Activated CD8-positive, alpha-beta memory T cell treated with anti-CD3 and anti-CD28 coated beads for 36 hours (primary cell): ENCODE data around the gene LOC101059915.

Experiments
- CTCF ChIA-PET: fragments of 350-600 bp; sonication (Branson Sonifier 250); formaldehyde crosslinking; loops from one replicate; lab custom pipeline; 2021; ENCODE audit warnings: antibody characterized with exemption; lab: Charles Lee
- POLR2A ChIA-PET: fragments of 350-600 bp; sonication (Branson Sonifier 250); formaldehyde crosslinking; loops from one replicate; lab custom pipeline; 2021; ENCODE audit warnings: antibody characterized with exemption; lab: Charles Lee

The LOC101059915 gene

DNA sequence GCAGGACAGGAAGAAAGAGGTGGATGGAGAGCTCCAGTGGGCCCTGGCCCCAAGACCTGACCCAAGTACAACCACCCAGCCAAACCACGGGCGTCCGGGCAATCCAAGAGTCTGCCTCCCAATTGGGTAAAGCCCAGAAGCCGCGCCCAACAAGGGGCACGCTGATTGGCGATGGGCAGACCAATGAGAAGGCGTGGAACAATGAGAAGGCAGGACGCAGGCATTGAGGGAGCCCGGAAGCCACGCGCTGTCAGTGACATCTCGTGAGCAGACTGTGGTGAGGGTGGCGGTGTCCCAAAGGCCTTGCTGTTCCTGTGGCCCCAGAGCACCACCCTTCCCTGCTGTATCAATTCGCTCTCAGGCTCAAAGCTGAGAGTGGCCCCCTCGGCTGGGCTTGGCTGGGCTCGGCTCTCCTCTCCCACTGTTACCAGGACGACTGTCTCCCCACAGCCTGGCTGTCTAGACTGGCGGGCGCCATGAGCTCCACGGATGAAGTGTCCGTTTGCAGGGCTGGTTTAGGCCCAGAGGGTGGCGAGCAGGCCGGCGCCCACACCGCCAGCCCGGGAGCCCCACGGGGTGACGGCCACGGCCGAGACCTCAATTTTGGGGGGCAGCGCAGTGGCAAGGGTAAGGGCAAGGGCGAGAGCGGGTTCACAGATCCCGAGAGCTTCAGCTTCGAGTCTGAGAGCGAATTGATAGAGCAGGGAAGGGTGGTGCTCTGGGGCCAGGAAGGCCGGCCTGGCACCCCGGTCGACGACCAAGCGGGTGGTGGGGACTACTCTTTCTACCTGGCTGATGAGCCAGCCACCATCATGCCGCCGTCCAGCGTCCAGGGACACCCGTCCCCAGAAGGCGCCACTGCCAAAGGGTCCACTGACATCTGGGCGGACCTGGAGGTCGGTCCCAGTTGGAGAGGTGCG lies at the start of gene LOC101059915:
Gene LOC101059915 (plus strand): TSS at position 219 of the 920 bp plus-strand sequence.
- ChIA-PET CTCF (interaction anchor here (0.5 to 1.2 kb wide), 2 partner anchors 120 to 192 kb away, joined by 3 read pairs; no protein-coding TSS in a partner anchor), POLR2A (no interaction called here)

DNA sequence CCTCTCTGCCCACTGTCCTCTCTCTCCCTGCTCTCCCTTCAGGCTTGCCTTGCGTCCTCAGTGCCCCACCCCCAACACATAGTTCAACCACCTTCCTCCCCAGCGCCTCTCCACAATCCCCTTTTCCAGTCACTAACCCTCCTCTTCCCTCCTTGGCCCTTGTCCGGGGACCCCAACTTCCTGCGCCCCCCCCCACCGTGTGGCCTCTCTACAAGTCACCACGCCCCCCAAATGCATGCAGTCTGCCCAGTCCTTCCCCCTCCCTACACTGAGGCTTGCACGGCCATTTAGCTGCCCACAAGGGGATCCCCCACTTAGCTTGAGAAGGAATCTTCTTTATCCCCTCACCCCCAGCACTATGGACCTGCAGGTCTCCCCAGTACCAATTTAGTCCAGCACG lies 49.6 kb upstream of the LOC101059915 start:
- ChIA-PET CTCF (interaction anchor here (1.8 kb wide), 1 partner anchor 21 kb away, joined by 7 read pairs; no protein-coding TSS in a partner anchor), POLR2A (interaction anchor here (1.4 to 4.0 kb wide), 3 partner anchors 20 to 85 kb away, joined by 6 to 22 read pairs (median 6); partner anchors contain the start of gene OGT)

DNA sequence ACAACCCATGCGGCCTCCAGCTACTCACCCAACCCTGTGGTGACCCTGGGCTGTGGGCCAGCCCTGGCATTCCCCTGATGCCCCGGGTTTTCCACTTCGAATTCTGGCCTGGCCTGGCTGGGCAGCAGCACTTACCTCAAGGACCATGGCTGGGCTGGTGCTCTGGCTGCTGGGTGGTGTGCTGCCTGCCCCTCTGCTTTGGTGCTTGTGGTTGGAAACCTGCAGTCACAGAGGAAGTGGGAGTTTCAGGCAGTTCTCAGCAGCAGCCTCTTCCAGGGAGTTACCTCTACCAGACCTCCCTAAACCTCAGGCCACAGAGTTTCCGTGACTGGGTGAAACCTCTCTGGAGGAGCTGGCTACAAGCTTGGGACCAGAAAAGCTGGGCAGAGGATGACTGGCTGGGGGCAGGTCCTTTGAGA lies 49.0 kb upstream of the LOC101059915 start, which contains the start of gene CXCR3:
Gene CXCR3 (minus strand): TSS at position 209 of the 419 bp plus-strand sequence. CDS start 62 bp downstream, at position 147.
- POLR2A ChIA-PET = interaction anchor here (1.4 to 4.0 kb wide), 3 partner anchors 19 to 85 kb away, joined by 6 to 22 read pairs (median 6); partner anchors contain the start of gene OGT
- CTCF ChIA-PET = interaction anchor here (1.8 kb wide), 1 partner anchor 20 kb away, joined by 7 read pairs; no protein-coding TSS in a partner anchor

DNA sequence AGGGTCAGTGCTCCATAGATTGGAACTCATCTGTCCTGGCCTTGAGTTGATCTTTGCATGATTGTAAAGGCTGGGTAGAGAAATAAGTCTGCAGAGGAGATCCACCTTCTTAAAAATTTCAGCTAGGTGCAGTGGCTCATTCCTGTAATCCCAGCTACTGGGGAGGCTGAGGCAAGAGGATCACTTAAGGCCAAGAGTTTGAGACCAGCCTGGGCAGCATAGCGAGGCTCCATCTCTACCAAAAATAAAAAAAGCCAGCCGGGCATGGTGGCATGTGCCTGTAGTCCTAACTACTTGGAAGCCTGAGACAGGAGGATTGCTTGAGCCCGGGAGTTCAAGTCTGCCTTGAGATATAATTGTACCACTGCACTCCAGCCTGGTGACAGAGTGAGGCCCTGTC lies 48.6 kb upstream of the LOC101059915 start:
- CTCF ChIA-PET = no interaction called here

DNA sequence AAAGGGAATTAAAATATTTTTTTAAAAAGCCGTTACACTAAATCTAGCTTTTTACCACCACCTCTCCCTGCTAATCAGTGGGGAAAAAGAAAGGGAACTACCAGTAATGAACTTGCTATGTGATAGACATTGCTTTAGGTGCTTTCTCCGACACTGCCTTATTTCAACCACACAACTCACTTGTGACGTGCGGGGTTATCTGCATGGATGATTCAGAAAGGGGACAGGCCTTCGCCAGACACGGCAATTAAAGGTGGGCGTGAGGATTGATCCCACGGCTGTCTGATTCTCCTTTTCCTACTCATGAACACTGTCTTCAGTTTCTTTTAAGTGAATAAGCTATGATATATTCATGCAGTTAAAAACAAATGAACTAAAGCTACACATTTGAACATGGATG lies 48.2 kb upstream of the LOC101059915 start:
- POLR2A ChIA-PET = interaction anchor here (4.0 kb wide), 1 partner anchor 86 kb away, joined by 22 read pairs; the partner anchor contains the start of gene OGT
- CTCF ChIA-PET = no interaction called here

More for the DNA sequence above, 48.6 kb upstream of the LOC101059915 start:
- POLR2A ChIA-PET = interaction anchor here (1.4 to 4.0 kb wide), 3 partner anchors 19 to 86 kb away, joined by 6 to 22 read pairs (median 6); partner anchors contain the start of gene OGT

DNA sequence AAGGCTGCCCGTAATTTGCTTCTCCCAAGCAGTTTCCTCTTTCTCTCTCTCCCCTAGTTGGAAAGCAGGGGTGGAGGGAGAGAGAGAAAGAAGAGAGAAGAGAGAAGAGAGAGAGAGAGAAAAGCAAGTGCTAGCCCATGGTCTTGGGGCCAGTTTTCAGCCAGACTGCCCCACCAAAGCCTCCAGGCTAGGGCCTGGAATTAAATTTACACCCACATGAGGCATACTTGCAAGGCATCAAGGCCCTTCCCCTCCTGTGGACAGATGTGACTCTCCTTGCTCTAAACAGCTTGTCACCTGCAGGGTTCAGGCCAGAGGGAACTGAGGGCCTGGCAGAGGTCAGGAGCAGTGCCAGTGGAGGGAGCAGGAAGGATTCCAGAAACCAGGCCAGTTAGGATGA lies 47.4 kb upstream of the LOC101059915 start:
- CTCF ChIA-PET = no interaction called here
- POLR2A ChIA-PET = interaction anchor here (4.0 kb wide), 1 partner anchor 87 kb away, joined by 22 read pairs; the partner anchor contains the start of gene OGT

DNA sequence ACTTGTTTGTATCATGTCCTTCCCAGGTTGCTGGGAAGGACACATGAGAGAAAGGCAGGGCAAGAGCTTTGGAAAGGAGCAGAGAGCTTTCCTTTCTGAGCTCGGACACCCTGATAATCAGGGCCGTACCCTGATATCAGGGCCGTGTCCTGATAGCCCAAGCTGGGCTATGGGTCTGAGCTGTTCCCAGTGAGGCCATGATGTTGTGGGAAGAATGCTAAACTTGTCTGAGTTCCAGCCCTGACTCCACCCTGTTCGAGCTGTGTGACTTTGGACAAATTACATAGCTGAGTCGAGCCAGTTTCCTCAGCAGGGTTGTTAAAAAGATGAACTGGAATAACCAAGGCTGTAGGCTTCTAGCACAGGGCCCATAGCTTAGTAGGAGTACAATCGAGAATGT lies 45.7 kb upstream of the LOC101059915 start:
- POLR2A ChIA-PET = interaction anchor here (0.7 kb wide), 1 partner anchor 397 kb away, joined by 4 read pairs; no protein-coding TSS in a partner anchor
- CTCF ChIA-PET = interaction anchor here (1.3 kb wide), 1 partner anchor 49 kb away, joined by 3 read pairs; no protein-coding TSS in a partner anchor

DNA sequence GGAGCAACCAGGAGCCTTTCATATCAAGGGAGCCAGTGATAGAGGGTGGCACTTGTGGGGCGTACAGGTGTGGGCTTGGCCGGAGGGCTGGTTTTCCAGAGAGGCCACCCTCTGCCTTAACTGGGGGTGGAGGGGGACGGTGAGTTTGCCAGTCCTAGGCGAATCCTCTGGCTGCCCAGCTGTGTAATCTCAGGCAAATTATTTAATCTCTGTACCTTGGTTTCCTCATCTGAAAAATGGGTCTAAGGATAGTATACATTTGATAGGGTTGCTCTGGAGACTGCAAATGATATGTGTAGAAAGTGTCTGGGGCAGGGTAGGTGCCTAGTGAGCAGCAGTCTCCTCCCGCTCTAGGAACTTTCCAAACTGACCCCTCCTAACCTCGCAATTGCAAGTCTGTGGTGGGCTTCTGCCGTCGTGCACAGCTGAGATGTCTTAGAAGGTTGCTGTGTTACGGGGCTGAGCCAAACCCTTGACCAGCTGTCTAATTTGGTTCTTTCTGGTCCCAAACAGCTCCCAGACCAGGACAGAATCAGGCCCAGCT lies 45.2 kb upstream of the LOC101059915 start:
- POLR2A ChIA-PET = interaction anchor here (0.7 kb wide), 1 partner anchor 398 kb away, joined by 4 read pairs; no protein-coding TSS in a partner anchor
- CTCF ChIA-PET = interaction anchor here (1.0 to 1.5 kb wide), 2 partner anchors 11 to 79 kb away, joined by 3 read pairs; no protein-coding TSS in a partner anchor

DNA sequence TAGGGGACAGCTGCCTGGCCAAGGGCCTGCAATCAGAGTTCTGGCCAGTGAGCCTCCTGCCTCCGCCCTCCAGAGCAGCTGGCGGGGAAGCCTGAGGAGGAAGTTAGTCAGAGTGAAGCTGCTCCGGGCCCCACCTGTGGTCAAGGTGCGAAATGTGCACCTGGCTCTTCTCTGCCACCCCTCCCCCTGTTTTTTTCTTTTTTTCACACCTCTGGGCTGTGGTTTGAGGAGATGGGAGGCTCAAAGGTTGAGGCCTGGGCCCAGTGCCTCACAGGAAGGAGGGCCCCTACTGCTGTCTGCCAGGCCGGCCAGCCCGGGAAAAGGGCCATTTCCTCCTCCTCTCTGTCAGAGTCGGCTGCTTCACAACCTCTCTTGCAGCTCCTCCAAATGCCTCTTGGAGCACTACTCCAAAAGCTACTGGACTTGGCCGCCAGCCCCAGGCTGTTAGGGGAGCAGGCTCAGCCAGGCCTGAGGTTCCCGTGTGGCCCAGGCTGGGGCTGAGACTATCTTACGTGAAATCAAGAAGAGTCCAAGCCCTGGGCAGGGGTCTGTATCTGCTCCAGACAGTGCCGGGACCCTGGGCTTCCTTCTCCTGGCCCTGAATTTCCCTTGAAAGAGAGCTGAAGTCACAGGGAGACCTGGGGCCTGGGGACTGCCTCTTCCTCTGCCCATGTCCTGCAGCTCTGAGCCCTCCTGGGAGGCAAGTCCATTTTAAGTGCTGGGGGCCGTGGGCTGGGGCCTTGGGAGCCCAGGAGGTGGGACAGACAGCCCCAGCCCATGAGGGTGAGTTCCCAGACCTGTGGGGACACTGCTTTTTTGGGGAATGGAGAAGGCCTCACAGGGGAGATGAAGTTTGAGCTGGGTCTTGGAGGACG lies 44.5 kb upstream of the LOC101059915 start:
- ChIA-PET POLR2A (interaction anchor here (0.6 kb wide), 1 partner anchor 75 kb away, joined by 6 read pairs; no protein-coding TSS in a partner anchor), CTCF (interaction anchor here (0.9 to 1.5 kb wide), 3 partner anchors 11 to 80 kb away, joined by 3 read pairs; no protein-coding TSS in a partner anchor)

DNA sequence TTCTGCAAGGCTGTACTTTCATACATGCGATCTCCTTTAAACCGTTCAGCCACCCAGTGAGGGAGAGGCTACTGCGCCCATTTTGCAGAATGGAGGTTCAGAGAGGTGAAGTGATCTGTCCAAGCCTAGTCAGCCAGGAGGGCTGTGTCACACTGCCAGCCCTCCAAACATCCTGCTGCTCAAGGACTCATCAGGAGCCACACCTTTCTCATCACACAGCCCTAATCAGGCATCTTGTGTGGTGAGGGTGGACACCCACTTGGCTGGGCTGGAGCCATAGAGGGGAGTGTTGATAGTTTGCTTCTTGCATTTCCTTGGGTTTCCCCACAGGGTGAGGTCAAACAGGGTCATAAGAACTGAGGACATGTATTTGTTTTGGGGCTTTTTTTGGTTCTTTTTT lies 43.6 kb upstream of the LOC101059915 start:
- CTCF ChIA-PET = interaction anchor here (1.5 kb wide), 1 partner anchor 10 kb away, joined by 3 read pairs; no protein-coding TSS in a partner anchor
- POLR2A ChIA-PET = interaction anchor here (0.6 kb wide), 1 partner anchor 76 kb away, joined by 6 read pairs; no protein-coding TSS in a partner anchor

DNA sequence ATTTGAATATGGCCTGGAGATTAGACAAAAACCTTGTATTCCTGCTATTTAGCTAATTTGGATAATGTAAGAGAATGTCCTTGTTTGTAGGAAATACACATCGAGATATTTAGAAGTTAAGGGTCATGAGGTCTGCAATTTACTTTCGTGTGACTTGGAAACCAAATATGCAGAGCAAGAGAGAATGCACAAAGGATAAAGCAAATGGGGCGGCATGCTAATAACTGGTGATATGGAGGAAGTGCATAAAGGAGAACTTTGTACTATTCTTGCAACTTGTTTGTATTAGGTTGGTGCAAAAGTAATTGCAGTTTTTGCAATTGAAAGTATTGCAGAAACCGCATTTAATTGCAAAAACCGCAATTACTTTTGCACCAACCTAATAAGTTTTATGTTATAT lies 41.9 kb upstream of the LOC101059915 start:
- ChIA-PET POLR2A (interaction anchor here (0.7 kb wide), 1 partner anchor 13 kb away, joined by 3 read pairs; no protein-coding TSS in a partner anchor), CTCF (interaction anchor here (1.2 kb wide), 1 partner anchor 11 kb away, joined by 3 read pairs; no protein-coding TSS in a partner anchor)

DNA sequence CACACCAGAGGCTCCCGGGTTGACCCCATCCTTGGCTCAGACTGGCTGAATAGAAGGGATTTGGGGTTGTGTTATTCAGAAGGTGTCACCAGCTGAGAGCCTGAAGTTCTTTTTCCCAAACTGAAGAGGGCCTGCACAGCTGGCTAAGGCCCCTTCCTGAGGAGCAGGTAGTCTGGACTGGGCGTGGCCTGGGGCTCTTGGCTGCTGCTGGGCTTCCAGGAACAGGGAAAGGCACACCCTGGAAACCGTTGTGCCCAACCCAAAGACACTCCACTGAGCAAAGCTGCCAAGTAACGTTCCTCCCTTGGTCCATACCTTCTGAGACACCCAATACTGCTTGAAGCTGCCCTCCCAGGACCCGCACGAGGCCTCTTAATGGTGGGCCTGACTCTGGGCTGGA lies 40.8 kb upstream of the LOC101059915 start:
- POLR2A ChIA-PET = no interaction called here
- CTCF ChIA-PET = no interaction called here

DNA sequence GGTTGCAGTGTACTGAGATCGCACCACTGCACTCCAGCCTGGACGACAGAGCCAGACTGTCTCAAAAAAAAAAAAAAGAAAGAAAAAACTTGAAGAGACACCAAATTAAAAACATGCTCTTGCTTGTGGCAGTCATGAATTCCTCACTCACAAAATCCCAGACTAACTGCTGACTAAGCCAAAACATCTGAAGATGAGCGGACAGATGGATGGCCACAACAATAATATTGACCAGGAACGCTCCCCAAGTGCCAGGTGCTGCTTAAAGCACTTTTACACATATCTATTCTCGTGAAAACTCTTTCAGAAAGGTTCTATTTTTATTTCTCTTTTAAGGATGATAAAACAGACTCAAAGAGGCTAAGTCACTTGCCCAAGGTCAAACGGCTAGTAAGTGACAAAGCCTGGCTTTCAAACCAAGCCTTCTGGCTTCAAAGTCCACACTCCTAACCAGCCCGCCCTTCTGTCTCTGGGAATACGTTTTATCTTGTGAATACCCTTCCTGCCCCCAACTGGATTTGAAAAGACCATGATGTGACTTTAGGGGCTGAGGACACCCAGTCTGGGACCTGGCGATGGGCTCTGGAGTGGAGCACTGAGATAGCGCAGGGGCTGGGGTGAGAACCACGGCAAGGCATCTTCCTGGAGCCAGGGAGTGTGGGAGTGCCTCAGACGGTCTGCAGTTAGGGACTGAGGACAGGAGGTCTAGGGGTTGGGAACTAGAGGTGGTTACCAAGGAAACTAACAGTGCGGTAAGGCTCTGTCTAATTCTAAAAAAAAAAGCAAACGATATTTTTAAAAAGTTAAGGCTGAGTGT lies 39.5 kb upstream of the LOC101059915 start:
- ChIA-PET CTCF (no interaction called here), POLR2A (no interaction called here)

DNA sequence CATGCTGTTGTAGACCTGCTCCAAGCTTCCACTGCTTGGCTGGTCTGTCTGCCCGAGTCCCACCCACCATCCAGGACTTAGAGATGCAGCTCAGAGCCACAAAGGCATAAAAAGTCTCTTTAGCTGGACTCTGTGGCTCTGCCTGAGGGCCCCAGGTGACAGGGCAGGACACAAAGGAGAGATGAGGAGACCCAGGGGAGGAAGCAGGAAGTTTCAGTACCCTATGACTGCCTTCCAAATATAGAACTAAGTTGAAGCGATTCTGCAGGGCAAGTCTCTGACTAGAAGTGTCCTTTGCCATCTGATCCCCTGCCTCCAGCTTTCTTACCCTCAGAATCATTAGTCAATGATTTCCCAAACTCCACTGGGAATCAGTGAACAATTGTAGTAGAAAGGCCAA lies 37.9 kb upstream of the LOC101059915 start:
- ChIA-PET CTCF (no interaction called here), POLR2A (no interaction called here)

DNA sequence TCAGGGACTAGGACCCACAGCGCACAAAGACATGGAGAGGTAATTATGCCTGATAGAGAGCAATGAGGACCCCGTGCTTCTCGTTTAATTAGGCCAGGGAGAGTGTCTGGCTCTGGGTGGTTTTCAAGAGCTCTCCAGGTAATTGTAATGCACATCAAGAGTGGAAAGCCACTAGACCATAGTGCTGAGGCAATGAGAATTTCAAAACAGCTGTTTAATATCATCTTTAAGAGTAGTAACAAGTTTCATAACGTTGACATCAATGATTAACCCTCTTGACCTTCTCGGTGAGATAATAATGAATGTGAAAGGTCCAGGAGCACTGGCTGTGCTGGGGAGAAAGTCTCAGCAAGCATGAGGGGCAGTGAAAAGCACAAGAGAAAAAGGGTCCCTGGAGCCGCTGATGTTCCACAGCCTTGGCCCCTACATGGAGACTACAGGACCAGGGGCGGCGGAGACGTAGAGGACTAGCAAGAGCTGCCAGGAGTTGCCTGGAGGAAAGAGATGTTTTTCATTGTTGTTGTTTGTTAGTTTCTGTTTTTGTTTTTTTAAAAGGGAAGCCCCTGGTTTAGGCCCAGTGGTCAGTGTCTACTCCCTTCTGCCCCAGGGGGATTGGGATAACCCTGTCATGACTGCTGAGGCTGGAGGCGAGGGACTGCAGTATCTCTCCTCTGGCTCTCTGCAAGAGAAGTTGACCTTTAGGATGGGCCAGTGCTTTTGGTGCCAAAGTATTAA lies 34.3 kb upstream of the LOC101059915 start:
- ChIA-PET CTCF (interaction anchor here (0.6 to 1.2 kb wide), 2 partner anchors 10 to 213 kb away, joined by 3 to 4 read pairs; no protein-coding TSS in a partner anchor), POLR2A (no interaction called here)

DNA sequence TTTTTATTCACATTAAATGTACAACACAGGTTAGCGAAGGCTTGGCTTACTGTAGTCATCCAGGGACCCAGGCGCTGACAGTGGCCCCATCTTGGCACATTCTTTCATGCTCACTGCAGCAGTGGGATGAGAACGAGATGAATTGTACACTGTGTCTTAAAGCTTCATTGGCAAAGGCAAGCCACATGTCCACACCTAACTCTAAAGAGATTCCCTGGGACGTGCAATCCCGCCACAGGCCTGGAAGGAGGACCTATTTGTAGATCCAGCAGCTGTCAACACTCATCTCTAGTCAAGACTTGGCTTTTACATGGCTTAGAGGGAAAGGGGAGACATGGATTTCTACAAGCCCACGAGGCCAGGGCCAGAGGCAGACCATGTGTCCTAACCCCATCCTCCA lies 33.0 kb upstream of the LOC101059915 start:
- ChIA-PET POLR2A (no interaction called here), CTCF (no interaction called here)
